ENCODE results near the gene DCAF4. TPM values are rescaled to one million over a fixed set of nuclear protein-coding genes. Genes with fewer than 3 reads are reported as not detected.

DCAF4 gene
- total and polyA plus RNA-seq, 2 donors (not counting 1 experiment from before 2014, with no cell fraction given), result 10.2 to 20.7 TPM

- peaks cover 54% of the 10 kb centered on the region for H3K79me2 ChIP-seq (ENCODE audit: control insufficient read depth, insufficient read depth, low read length)
- no peak overlapping the region for H3K4me3 ChIP-seq (replicated peaks in 1 of 4; ENCODE audit: control extremely low read depth in 1 of 4, insufficient read depth in 1 of 4, low read depth in 3 of 4, low read length in 4 of 4)
- H3K27ac ChIP-seq (ENCODE audit: insufficient read depth, low read length), result no peak overlapping the region
- no peaks in the 10 kb centered on the region for H3K9me3 ChIP-seq (ENCODE audit: control insufficient read depth, insufficient read depth, low read depth, low read length)
- H3K4me1 ChIP-seq (ENCODE audit: control insufficient read depth, extremely low read depth, insufficient read depth, low read length), result no peaks in the 10 kb centered on the region
- no peaks in the 10 kb centered on the region for H4K20me1 ChIP-seq (ENCODE audit: control insufficient read depth, extremely low read depth, insufficient read depth, low read length)
- H2AFZ ChIP-seq (ENCODE audit: low read length), result no peak overlapping the region
- no peaks in the 10 kb centered on the region for H3K36me3 ChIP-seq (ENCODE audit: control insufficient read depth, insufficient read depth, low read length)
- no peak overlapping the region for H3K9ac ChIP-seq (ENCODE audit: insufficient read depth, low read length)
- DNase-seq (ENCODE audit: low read depth in 2 of 2), result no peak
- no peak overlapping the region for H3K4me2 ChIP-seq (ENCODE audit: extremely low read depth, insufficient read depth, low read length)
- no peaks in the 10 kb centered on the region for H3K27me3 ChIP-seq (ENCODE audit: control insufficient read depth, insufficient read depth, low read length)
- TF ChIP-seq CTCF (conservative IDR thresholded peaks at IDR 0.05 in 1 of 2, IDR thresholded peaks at IDR 0.05 in 1 of 2; ENCODE audit: low read depth in 1 of 2, low read length in 2 of 2) (no peak), EZH2 (IDR thresholded peaks at IDR 0.05; ENCODE audit: low read length, missing control alignments) (no peak)
These were observed 46.8 kb upstream of the DCAF4 start for GRCh38 chr14:72879431-72879830.

GRCh38 chr14:72880164-72880563, 46.1 kb upstream of the DCAF4 start:
- no peak overlapping the region for H3K4me3 ChIP-seq (replicated peaks in 1 of 4; ENCODE audit: control extremely low read depth in 1 of 4, insufficient read depth in 1 of 4, low read depth in 3 of 4, low read length in 4 of 4)
- H3K27ac ChIP-seq (ENCODE audit: insufficient read depth, low read length), result no peak overlapping the region
- H3K4me1 ChIP-seq (ENCODE audit: control insufficient read depth, extremely low read depth, insufficient read depth, low read length), result no peaks in the 10 kb centered on the region
- H2AFZ ChIP-seq (ENCODE audit: low read length), result no peak overlapping the region
- no peaks in the 10 kb centered on the region for H3K27me3 ChIP-seq (ENCODE audit: control insufficient read depth, insufficient read depth, low read length)
- no peaks in the 10 kb centered on the region for H4K20me1 ChIP-seq (ENCODE audit: control insufficient read depth, extremely low read depth, insufficient read depth, low read length)
- no peaks in the 10 kb centered on the region for H3K9me3 ChIP-seq (ENCODE audit: control insufficient read depth, insufficient read depth, low read depth, low read length)
- no peaks in the 10 kb centered on the region for H3K36me3 ChIP-seq (ENCODE audit: control insufficient read depth, insufficient read depth, low read length)
- H3K9ac ChIP-seq (ENCODE audit: insufficient read depth, low read length), result no peak overlapping the region
- H3K4me2 ChIP-seq (ENCODE audit: extremely low read depth, insufficient read depth, low read length), result no peak overlapping the region
- peaks cover 59% of the 10 kb centered on the region for H3K79me2 ChIP-seq (ENCODE audit: control insufficient read depth, insufficient read depth, low read length)
- TF ChIP-seq CTCF (conservative IDR thresholded peaks at IDR 0.05 in 1 of 2, IDR thresholded peaks at IDR 0.05 in 1 of 2; ENCODE audit: low read depth in 1 of 2, low read length in 2 of 2), result no peak
- no peak for TF ChIP-seq EZH2 (IDR thresholded peaks at IDR 0.05; ENCODE audit: low read length, missing control alignments)
- no peak for DNase-seq (ENCODE audit: low read depth in 2 of 2)

- Histone ChIP-seq H3K79me2 (ENCODE audit: control insufficient read depth, insufficient read depth, low read length) (peaks cover 61% of the 10 kb centered on the region), H3K27me3 (ENCODE audit: control insufficient read depth, insufficient read depth, low read length) (no peaks in the 10 kb centered on the region), H3K27ac (ENCODE audit: insufficient read depth, low read length) (no peak overlapping the region), H4K20me1 (ENCODE audit: control insufficient read depth, extremely low read depth, insufficient read depth, low read length) (no peaks in the 10 kb centered on the region), H3K4me3 (replicated peaks in 1 of 4; ENCODE audit: control extremely low read depth in 1 of 4, insufficient read depth in 1 of 4, low read depth in 3 of 4, low read length in 4 of 4) (no peak overlapping the region), H3K36me3 (ENCODE audit: control insufficient read depth, insufficient read depth, low read length) (peaks cover under 1% of the 10 kb centered on the region), H3K9ac (ENCODE audit: insufficient read depth, low read length) (no peak overlapping the region), H3K4me2 (ENCODE audit: extremely low read depth, insufficient read depth, low read length) (no peak overlapping the region), H3K9me3 (ENCODE audit: control insufficient read depth, insufficient read depth, low read depth, low read length) (no peaks in the 10 kb centered on the region), H2AFZ (ENCODE audit: low read length) (no peak overlapping the region), H3K4me1 (ENCODE audit: control insufficient read depth, extremely low read depth, insufficient read depth, low read length) (no peaks in the 10 kb centered on the region)
- DNase-seq (ENCODE audit: low read depth in 2 of 2), result no peak
- TF ChIP-seq EZH2 (IDR thresholded peaks at IDR 0.05; ENCODE audit: low read length, missing control alignments) (no peak), CTCF (conservative IDR thresholded peaks at IDR 0.05 in 1 of 2, IDR thresholded peaks at IDR 0.05 in 1 of 2; ENCODE audit: low read depth in 1 of 2, low read length in 2 of 2) (no peak)
These were observed 45.4 kb upstream of the DCAF4 start for GRCh38 chr14:72880820-72881219.
